Epithelial cell of proximal tubule (primary cell): Measurements from ENCODE around the gene NDST4. TPM values are rescaled to one million over a fixed set of nuclear protein-coding genes. Genes with fewer than 3 reads are reported as not detected.

Source experiments
- DNase-seq: peaks from one replicate; pipeline ENCODE4 v3.0.0-alpha.2; 2011; ENCODE audit warnings: low read depth
- H3K4me3 ChIP-seq: 2 replicates; pipeline ENCODE4 v1.5.1; 2011; ENCODE audit warnings: low read depth, mild to moderate bottlenecking, low read length
- CTCF ChIP-seq: conservative IDR thresholded peaks from 2 replicates; pipeline ENCODE4 v1.5.1; 2012; ENCODE audit warnings: low read depth, mild to moderate bottlenecking, low read length
- total RNA-seq: library from RNA; depleted of rRNA; stranded (reverse); fragments of >200 nt; gene quantifications from 2 replicates; pipeline ENCODE4 v1.2.3, GENCODE V29; 2015

NDST4 gene
- total RNA-seq, 1 donor from 2014 or later: not detected

GRCh38 chr4:115145393-115146160 is 32.2 kb upstream of the NDST4 start:
- TF ChIP-seq CTCF: no peak
- H3K4me3 ChIP-seq: no peak overlapping the region
- DNase-seq: no peak

- no peak for TF ChIP-seq CTCF
- no peak overlapping the region for H3K4me3 ChIP-seq
- no peak for DNase-seq
Measured at GRCh38 chr4:115128037-115128436, 14.6 kb upstream of the NDST4 start.

- TF ChIP-seq CTCF: no peak
- H3K4me3 ChIP-seq: no peak overlapping the region
- no peak for DNase-seq
Measured at GRCh38 chr4:115126491-115126890, 13.1 kb upstream of the NDST4 start.

- TF ChIP-seq CTCF: no peak
- DNase-seq: no peak
- H3K4me3 ChIP-seq: no peak overlapping the region
Measured at GRCh38 chr4:115121351-115122043, 8.1 kb upstream of the NDST4 start.

GRCh38 chr4:115119804-115120352 is 6.5 kb upstream of the NDST4 start:
- no peak overlapping the region for H3K4me3 ChIP-seq
- DNase-seq: no peak
- TF ChIP-seq CTCF: no peak

- TF ChIP-seq CTCF: no peak
- H3K4me3 ChIP-seq: no peak overlapping the region
- DNase-seq: no peak
Measured at GRCh38 chr4:115117651-115118050, 4.2 kb upstream of the NDST4 start.
